GM21515 (cell line): ENCODE data around the gene COL24A1.
"Not testable (repeated sequence)": the region's sequence is repeated elsewhere in the genome, so short reads cannot be mapped to it uniquely, and the experiment has no call there.

Source experiments
- ATAC-seq: cut with Tn5 transposase; IDR thresholded peaks from one replicate; pipeline ENCODE4 v1.9.1; 2021; ENCODE audit not compliant: unreplicated experiment

Gene COL24A1

GRCh38 chr1:85824066-85824840, 332.3 kb downstream of the COL24A1 start:
- no peak for ATAC-seq

GRCh38 chr1:85822696-85823095, 333.9 kb downstream of the COL24A1 start:
- ATAC-seq, result no peak

GRCh38 chr1:85818371-85818770, 338.2 kb downstream of the COL24A1 start:
- no peak for ATAC-seq

- ATAC-seq, result no peak
These were observed 340.0 kb downstream of the COL24A1 start for GRCh38 chr1:85816606-85817005.

- ATAC-seq, result no peak
These were observed 340.7 kb downstream of the COL24A1 start for GRCh38 chr1:85815906-85816305.

GRCh38 chr1:85806236-85806965, 350.2 kb downstream of the COL24A1 start:
- no peak for ATAC-seq

- no peak for ATAC-seq
These were observed 355.1 kb downstream of the COL24A1 start for GRCh38 chr1:85801520-85801919.

- ATAC-seq, result no peak
These were observed 356.8 kb downstream of the COL24A1 start for GRCh38 chr1:85799737-85800136.

- ATAC-seq, result no peak
These were observed 358.2 kb downstream of the COL24A1 start for GRCh38 chr1:85798419-85798818.

- ATAC-seq, result not testable (repeated sequence)
These were observed 379.6 kb downstream of the COL24A1 start for GRCh38 chr1:85777021-85777420.

- ATAC-seq, result no peak
These were observed 393.8 kb downstream of the COL24A1 start for GRCh38 chr1:85762804-85763203.

- ATAC-seq, result no peak
These were observed 399.7 kb downstream of the COL24A1 start for GRCh38 chr1:85756864-85757263.

- ATAC-seq, result no peak
These were observed 408.5 kb downstream of the COL24A1 start for GRCh38 chr1:85748120-85748519.

GRCh38 chr1:85746777-85747176, 409.8 kb downstream of the COL24A1 start:
- ATAC-seq, result no peak

- ATAC-seq, result no peak
These were observed 412.8 kb downstream of the COL24A1 start for GRCh38 chr1:85743814-85744213.

GRCh38 chr1:85734931-85735330, 421.6 kb downstream of the COL24A1 start:
- ATAC-seq, result no peak

- ATAC-seq, result no peak
These were observed 437.8 kb downstream of the COL24A1 start for GRCh38 chr1:85718678-85719340.

- ATAC-seq, result not testable (repeated sequence)
These were observed 442.0 kb downstream of the COL24A1 start for GRCh38 chr1:85714418-85715114.

GRCh38 chr1:85708829-85709227, 447.7 kb downstream of the COL24A1 start:
- no peak for ATAC-seq

- ATAC-seq, result peak; percentile 85
These were observed 448.4 kb downstream of the COL24A1 start, which contains the start of gene ZNHIT6 for GRCh38 chr1:85707990-85708828. TSS of gene ZNHIT6 (minus strand) at chr1:85708433. CDS start at chr1:85708284, 149 bp downstream.
